ENCODE results near the gene NTSR1.

GRCh38 chr20:62666736-62667529 is 41.7 kb upstream of the NTSR1 start:
- TF ChIP-seq CTCF (IDR thresholded peaks at IDR 0.05) (no peak), POLR2A (IDR thresholded peaks at IDR 0.05) (no peak)
